Measurements from ENCODE around the gene CHRM4. TPM values are rescaled to one million over a fixed set of nuclear protein-coding genes. Genes with fewer than 3 reads are reported as not detected.

CHRM4 gene
- total RNA-seq, 4 donors from 2014 or later, result not detected

GRCh38 chr11:46431211-46431610, 39.6 kb upstream of the CHRM4 start:
- Histone ChIP-seq H3K27ac (no peak overlapping the region), H3K4me3 (no peak overlapping the region), H3K27me3 (no peaks in the 10 kb centered on the region), H3K9me3 (no peaks in the 10 kb centered on the region), H3K4me1 (no peaks in the 10 kb centered on the region), H3K36me3 (peaks cover 0 to 98% (median 14%) of the 10 kb centered on the region in 3 donors)
- DNase-seq, result no peak
- intact Hi-C loops (cut with DNase I), result no loop called here
- TF ChIP-seq, protein P1, sequence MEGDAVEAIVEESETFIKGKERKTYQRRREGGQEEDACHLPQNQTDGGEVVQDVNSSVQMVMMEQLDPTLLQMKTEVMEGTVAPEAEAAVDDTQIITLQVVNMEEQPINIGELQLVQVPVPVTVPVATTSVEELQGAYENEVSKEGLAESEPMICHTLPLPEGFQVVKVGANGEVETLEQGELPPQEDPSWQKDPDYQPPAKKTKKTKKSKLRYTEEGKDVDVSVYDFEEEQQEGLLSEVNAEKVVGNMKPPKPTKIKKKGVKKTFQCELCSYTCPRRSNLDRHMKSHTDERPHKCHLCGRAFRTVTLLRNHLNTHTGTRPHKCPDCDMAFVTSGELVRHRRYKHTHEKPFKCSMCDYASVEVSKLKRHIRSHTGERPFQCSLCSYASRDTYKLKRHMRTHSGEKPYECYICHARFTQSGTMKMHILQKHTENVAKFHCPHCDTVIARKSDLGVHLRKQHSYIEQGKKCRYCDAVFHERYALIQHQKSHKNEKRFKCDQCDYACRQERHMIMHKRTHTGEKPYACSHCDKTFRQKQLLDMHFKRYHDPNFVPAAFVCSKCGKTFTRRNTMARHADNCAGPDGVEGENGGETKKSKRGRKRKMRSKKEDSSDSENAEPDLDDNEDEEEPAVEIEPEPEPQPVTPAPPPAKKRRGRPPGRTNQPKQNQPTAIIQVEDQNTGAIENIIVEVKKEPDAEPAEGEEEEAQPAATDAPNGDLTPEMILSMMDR (IDR thresholded peaks at IDR 0.05), result no peak
- TF ChIP-seq POLR2A (IDR thresholded peaks at IDR 0.05), result no peak

DNA sequence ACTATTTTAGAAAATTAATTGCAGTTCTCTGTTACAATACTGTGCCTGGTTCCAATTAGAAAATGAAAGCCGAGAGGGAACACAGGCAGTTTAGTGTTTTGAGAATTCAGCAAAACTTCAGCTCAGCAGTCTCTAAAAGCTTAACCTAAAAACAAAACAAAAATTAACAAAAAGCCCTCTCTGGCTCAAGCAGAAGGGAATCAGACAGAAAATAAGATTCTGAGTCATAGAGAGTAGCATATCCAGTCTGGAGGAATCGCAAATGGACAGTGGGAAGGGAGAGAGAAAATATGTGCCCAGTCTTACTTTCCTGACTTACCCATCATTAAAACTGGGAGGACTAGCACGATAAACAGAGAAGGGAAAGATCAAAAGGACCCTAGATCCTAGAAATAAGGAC, 38.1 kb upstream of the CHRM4 start:
- no peaks in the 10 kb centered on the region for H3K27me3 ChIP-seq
- intact Hi-C loops (cut with DNase I), result no loop called here
- no peaks in the 10 kb centered on the region for H3K4me1 ChIP-seq
- peaks cover 0 to 93% (median 14%) of the 10 kb centered on the region in 3 donors for H3K36me3 ChIP-seq
- H3K27ac ChIP-seq, result no peak overlapping the region
- H3K9me3 ChIP-seq, result no peaks in the 10 kb centered on the region
- DNase-seq, result no peak
- H3K4me3 ChIP-seq, result no peak overlapping the region
- WGBS, 2 donors, result 80 to 88% methylated on average over 3 of the region's 3 CpGs
- TF ChIP-seq POLR2A (IDR thresholded peaks at IDR 0.05), result no peak
- TF ChIP-seq, protein P1 (IDR thresholded peaks at IDR 0.05), result no peak

GRCh38 chr11:46427364-46427763, 35.8 kb upstream of the CHRM4 start:
- TF ChIP-seq POLR2A (IDR thresholded peaks at IDR 0.05), result no peak
- TF ChIP-seq, protein P1 (IDR thresholded peaks at IDR 0.05), result no peak
- Histone ChIP-seq H3K36me3 (peaks cover 0 to 83% (median 0%) of the 10 kb centered on the region in 3 donors), H3K4me1 (no peaks in the 10 kb centered on the region), H3K27me3 (no peaks in the 10 kb centered on the region), H3K27ac (no peak overlapping the region), H3K9me3 (no peaks in the 10 kb centered on the region), H3K4me3 (no peak overlapping the region)
- 79 to 91% methylated on average over 8 to 9 of the region's 9 CpGs for whole genome bisulfite sequencing, 2 donors
- intact Hi-C loops (cut with DNase I), result no loop called here
- no peak for DNase-seq

GRCh38 chr11:46426233-46426991, 34.8 kb upstream of the CHRM4 start:
- TF ChIP-seq, protein P1 (IDR thresholded peaks at IDR 0.05), result no peak
- TF ChIP-seq POLR2A (IDR thresholded peaks at IDR 0.05), result no peak

DNA sequence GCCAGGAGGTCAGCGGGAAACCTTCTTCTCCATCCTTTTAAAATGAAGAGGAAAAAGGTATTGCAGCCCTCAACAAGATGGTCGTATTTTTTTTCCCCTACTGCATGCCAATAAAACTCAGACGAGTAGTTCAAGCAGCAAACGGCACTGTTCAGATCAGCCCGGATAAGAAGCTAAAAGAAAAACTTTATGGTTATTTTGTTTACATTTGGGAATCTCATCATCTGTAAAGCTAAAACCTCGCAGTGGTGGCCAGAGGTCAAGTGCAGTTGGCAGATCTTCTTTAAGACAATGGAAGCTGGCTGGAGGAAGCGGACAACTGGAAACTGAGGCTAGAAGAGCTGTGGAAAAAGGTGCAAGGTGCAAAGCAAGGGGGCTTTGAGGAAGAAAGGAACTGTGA, 31.0 kb upstream of the CHRM4 start:
- Histone ChIP-seq H3K27me3 (no peaks in the 10 kb centered on the region), H3K27ac (no peak overlapping the region), H3K36me3 (peaks cover 0 to 73% (median 2%) of the 10 kb centered on the region in 3 donors), H3K9me3 (no peaks in the 10 kb centered on the region), H3K4me1 (no peaks in the 10 kb centered on the region), H3K4me3 (no peak overlapping the region)
- 78 to 84% methylated on average over 7 of the region's 7 CpGs for WGBS, 2 donors
- DNase-seq, result no peak
- TF ChIP-seq, protein P1 (IDR thresholded peaks at IDR 0.05), result no peak
- no peak for TF ChIP-seq POLR2A (IDR thresholded peaks at IDR 0.05)
- intact Hi-C loops (cut with DNase I), result no loop called here

More at GRCh38 chr11:46426233-46426991, 34.8 kb upstream of the CHRM4 start:
- 70 to 85% methylated on average over 4 of the region's 4 CpGs for WGBS, 2 donors
- no peak overlapping the region for H3K27ac ChIP-seq
- no peaks in the 10 kb centered on the region for H3K4me1 ChIP-seq
- no peaks in the 10 kb centered on the region for H3K9me3 ChIP-seq
- H3K4me3 ChIP-seq, result no peak overlapping the region
- no peaks in the 10 kb centered on the region for H3K27me3 ChIP-seq
- H3K36me3 ChIP-seq, result peaks cover 0 to 83% (median 0%) of the 10 kb centered on the region in 3 donors
- no peak for DNase-seq
- intact Hi-C loops (cut with DNase I), result no loop called here
